Amniotic stem cell (primary cell): ENCODE data around the gene PLOD3.

Source experiments
- DNase-seq: peaks from one replicate; lab custom pipeline; 2025; lab: John Stamatoyannopoulos, UW

PLOD3 gene

GRCh38 chr7:101180130-101180755 is 37.1 kb downstream of the PLOD3 start, which contains the start of gene NAT16:
TSS of gene NAT16 (minus strand) at chr7:101180293. CDS start at chr7:101174807, 5,486 bp downstream.
- DNase-seq = no peak

GRCh38 chr7:101179713-101180112 is 37.7 kb downstream of the PLOD3 start:
- DNase-seq = no peak

GRCh38 chr7:101179117-101179516 is 38.3 kb downstream of the PLOD3 start:
- no peak for DNase-seq

- no peak for DNase-seq
Measured at GRCh38 chr7:101177644-101178043, 39.7 kb downstream of the PLOD3 start.

- DNase-seq = no peak
Measured at GRCh38 chr7:101175664-101176063, 41.7 kb downstream of the PLOD3 start.

- no peak for DNase-seq
Measured at GRCh38 chr7:101174322-101174854, 43.0 kb downstream of the PLOD3 start.

GRCh38 chr7:101173752-101174244 is 43.6 kb downstream of the PLOD3 start:
- DNase-seq = no peak

- DNase-seq = peak; percentile 66
Measured at GRCh38 chr7:101172854-101173751, 44.3 kb downstream of the PLOD3 start.

- no peak for DNase-seq
Measured at GRCh38 chr7:101172005-101172853, 45.2 kb downstream of the PLOD3 start.

- DNase-seq = no peak
Measured at GRCh38 chr7:101171442-101171837, 45.9 kb downstream of the PLOD3 start.

GRCh38 chr7:101170617-101171441 is 46.6 kb downstream of the PLOD3 start:
- no peak for DNase-seq

GRCh38 chr7:101169838-101170551 is 47.4 kb downstream of the PLOD3 start:
- no peak for DNase-seq

GRCh38 chr7:101169110-101169837 is 48.1 kb downstream of the PLOD3 start:
- DNase-seq = no peak

- DNase-seq = no peak
Measured at GRCh38 chr7:101168412-101169049, 48.9 kb downstream of the PLOD3 start.

GRCh38 chr7:101167645-101168411 is 49.6 kb downstream of the PLOD3 start:
- DNase-seq = no peak

GRCh38 chr7:101166909-101167644 is 50.3 kb downstream of the PLOD3 start:
- DNase-seq = no peak

- no peak for DNase-seq
Measured at GRCh38 chr7:101166648-101166908, 50.8 kb downstream of the PLOD3 start.
